Breast epithelium (tissue), 4 donors: Measurements from ENCODE around the gene PIEZO1. TPM values are rescaled to one million over a fixed set of nuclear protein-coding genes. Genes with fewer than 3 reads are reported as not detected.

Experiments
- DNase-seq, 2 donors: peaks; one replicate each; pipeline ENCODE4 v3.0.0-alpha.2; 2019; ENCODE audit warnings: low spot score in 2 of 2
- H3K27ac ChIP-seq, 2 donors: fragments of 200-600 bp; sonication (generic) in 1 of 2; one replicate each; pipeline ENCODE4 v1.5.1; 2016 to 2019; ENCODE audit warnings: mild to moderate bottlenecking in 1 of 2
- H3K27me3 ChIP-seq, 2 donors: fragments of 200-600 bp; sonication (generic) in 1 of 2; one replicate each; pipeline versions ENCODE4 v1.5.1 to v1.6.0; 2017 to 2019; ENCODE audit warnings: control low read depth in 1 of 2, mild to moderate bottlenecking in 1 of 2
- H3K36me3 ChIP-seq: fragments of 200-600 bp; one replicate; pipeline ENCODE4 v1.5.1; 2019
- H3K4me1 ChIP-seq, 2 donors: fragments of 200-600 bp; sonication (generic); one replicate each; pipeline ENCODE4 v1.5.1; 2016 to 2019; ENCODE audit warnings: control low read depth in 1 of 2
- H3K4me3 ChIP-seq, 3 donors: fragments of 200-600 bp; sonication (generic); 1 replicate in 2 of 3; 2 replicates in 1 of 3; pipeline ENCODE4 v1.5.1; 2016 to 2019; ENCODE audit warnings: mild to moderate bottlenecking in 3 of 3, moderate library complexity in 2 of 3
- H3K9me3 ChIP-seq, 2 donors: fragments of 200-600 bp; sonication (generic) in 1 of 2; one replicate each; pipeline ENCODE4 v1.5.1; 2016 to 2019; ENCODE audit warnings: control low read depth in 1 of 2
- CTCF ChIP-seq, 3 donors: fragments of 450-650 bp; IDR thresholded peaks; one replicate each; pipeline ENCODE4 v1.5.1; 2016 to 2017; ENCODE audit warnings: antibody characterized with exemption in 3 of 3, mild to moderate bottlenecking in 3 of 3, moderate library complexity in 3 of 3
- POLR2A ChIP-seq: fragments of 450-650 bp; IDR thresholded peaks from one replicate; pipeline ENCODE4 v1.6.1; 2016; ENCODE audit warnings: antibody characterized with exemption, mild to moderate bottlenecking, moderate library complexity
- POLR2AphosphoS5 ChIP-seq, 3 donors: sonication (generic); formaldehyde crosslinking; IDR thresholded peaks; one replicate each; pipeline ENCODE4 v1.6.1; 2017; ENCODE audit warnings: antibody characterized with exemption in 3 of 3
- intact Hi-C: fragments of 100-400 bp; cut with DNase I; formaldehyde crosslinking; loops from one replicate; pipeline ENCODE4 v1.15.1; 2023; ENCODE audit warnings: low total_unique reads
- total RNA-seq, 3 donors: library from RNA; depleted of rRNA; stranded (reverse); fragments of >200 nt; gene quantifications; one replicate each; pipeline ENCODE4 v1.1.0, GENCODE V29; 2016

Gene PIEZO1
- total RNA-seq, 3 donors from 2014 or later: 90.7 to 181 (median 135) TPM

GRCh38 chr16:88796278-88796677 lies 11.3 kb upstream of the PIEZO1 start:
- no peak overlapping the region for H3K27ac ChIP-seq
- TF ChIP-seq POLR2A (no peak), POLR2AphosphoS5 (IDR thresholded peaks at IDR 0.05) (no peak), CTCF (IDR thresholded peaks at IDR 0.05) (no peak)
- H3K9me3 ChIP-seq: no peaks in the 10 kb centered on the region
- no peaks in the 10 kb centered on the region for H3K4me1 ChIP-seq
- H3K36me3 ChIP-seq: no peaks in the 10 kb centered on the region
- no peak for DNase-seq
- intact Hi-C loops: no loop called here
- H3K4me3 ChIP-seq: no peak overlapping the region
- H3K27me3 ChIP-seq: peaks cover 0 to 17% of the 10 kb centered on the region in 2 donors

- Histone ChIP-seq H3K27me3 (peaks cover 0 to 17% of the 10 kb centered on the region in 2 donors), H3K27ac (no peak overlapping the region), H3K9me3 (no peaks in the 10 kb centered on the region), H3K36me3 (no peaks in the 10 kb centered on the region), H3K4me3 (no peak overlapping the region), H3K4me1 (no peaks in the 10 kb centered on the region)
- intact Hi-C loops: no loop called here
- no peak for DNase-seq
- TF ChIP-seq POLR2AphosphoS5 (IDR thresholded peaks at IDR 0.05) (no peak), POLR2A (no peak), CTCF (IDR thresholded peaks at IDR 0.05) (no peak)
Measured at GRCh38 chr16:88793251-88793954, 8.4 kb upstream of the PIEZO1 start.

GRCh38 chr16:88792668-88793250 lies 7.7 kb upstream of the PIEZO1 start:
- H3K4me1 ChIP-seq: no peaks in the 10 kb centered on the region
- H3K36me3 ChIP-seq: no peaks in the 10 kb centered on the region
- DNase-seq: no peak
- H3K4me3 ChIP-seq: no peak overlapping the region
- H3K9me3 ChIP-seq: no peaks in the 10 kb centered on the region
- TF ChIP-seq POLR2AphosphoS5 (IDR thresholded peaks at IDR 0.05): no peak
- no peak for TF ChIP-seq POLR2A
- no peak for TF ChIP-seq CTCF (IDR thresholded peaks at IDR 0.05)
- intact Hi-C loops: no loop called here
- H3K27me3 ChIP-seq: peaks cover 0 to 17% of the 10 kb centered on the region in 2 donors
- H3K27ac ChIP-seq: no peak overlapping the region

- no peaks in the 10 kb centered on the region for H3K9me3 ChIP-seq
- DNase-seq: no peak
- H3K4me3 ChIP-seq: no peak overlapping the region
- no peaks in the 10 kb centered on the region for H3K4me1 ChIP-seq
- no peak overlapping the region for H3K27ac ChIP-seq
- TF ChIP-seq CTCF (IDR thresholded peaks at IDR 0.05) (no peak), POLR2A (no peak), POLR2AphosphoS5 (IDR thresholded peaks at IDR 0.05) (no peak)
- intact Hi-C loops: no loop called here
- H3K27me3 ChIP-seq: peaks cover 0 to 17% of the 10 kb centered on the region in 2 donors
- no peaks in the 10 kb centered on the region for H3K36me3 ChIP-seq
Measured at GRCh38 chr16:88792078-88792550, 7.1 kb upstream of the PIEZO1 start.
